Stimulated activated CD4-positive, alpha-beta T cell treated with anti-CD3 and anti-CD28 coated beads, Interleukin-12 subunit alpha, Interleukin-12 subunit beta, amount 100 ng/mL, for 48 hours (primary cell): ENCODE data around the gene SCYGR4.

Experiments
- DNase-seq, 3 donors: peaks; one replicate each; pipeline ENCODE4 v3.0.0-alpha.2; 2020; ENCODE audit warnings: low read depth in 2 of 3, low spot score in 1 of 3

Gene SCYGR4

GRCh38 chr2:227613272-227613660 lies 4.0 kb upstream of the SCYGR4 start:
- DNase-seq: no peak

- no peak for DNase-seq
Observed at GRCh38 chr2:227614246-227614645, 3.1 kb upstream of the SCYGR4 start.

GRCh38 chr2:227614740-227615139 lies 2.6 kb upstream of the SCYGR4 start, which contains the start of gene SCYGR3:
Gene SCYGR3, minus strand, starts transcription at chr2:227614840. Its CDS starts 0 bp downstream, at chr2:227614840.
- no peak for DNase-seq

GRCh38 chr2:227615181-227615580 lies 2.1 kb upstream of the SCYGR4 start:
- DNase-seq: no peak

GRCh38 chr2:227615906-227616305 lies 1.4 kb upstream of the SCYGR4 start:
- no peak for DNase-seq

- no peak for DNase-seq
Observed at GRCh38 chr2:227616631-227617030, 667 bp upstream of the SCYGR4 start.

GRCh38 chr2:227623226-227623625 lies 5.9 kb downstream of the SCYGR4 start:
- no peak for DNase-seq

- no peak for DNase-seq
Observed at GRCh38 chr2:227625420-227625819, 8.1 kb downstream of the SCYGR4 start.

GRCh38 chr2:227626580-227627151 lies 9.4 kb downstream of the SCYGR4 start:
- no peak for DNase-seq

- no peak for DNase-seq
Observed at GRCh38 chr2:227627769-227628168, 10.5 kb downstream of the SCYGR4 start.

GRCh38 chr2:227629435-227629834 lies 12.1 kb downstream of the SCYGR4 start:
- no peak for DNase-seq

GRCh38 chr2:227630322-227630721 lies 13.0 kb downstream of the SCYGR4 start:
- DNase-seq: no peak

GRCh38 chr2:227632827-227633226 lies 15.5 kb downstream of the SCYGR4 start:
- no peak for DNase-seq

GRCh38 chr2:227634201-227634600 lies 16.9 kb downstream of the SCYGR4 start:
- no peak for DNase-seq

GRCh38 chr2:227642656-227643055 lies 25.4 kb downstream of the SCYGR4 start:
- no peak for DNase-seq

GRCh38 chr2:227643990-227644551 lies 26.8 kb downstream of the SCYGR4 start:
- no peak for DNase-seq

- DNase-seq: no peak
Observed at GRCh38 chr2:227653419-227653818, 36.1 kb downstream of the SCYGR4 start.

GRCh38 chr2:227654426-227654825 lies 37.1 kb downstream of the SCYGR4 start:
- DNase-seq: no peak

GRCh38 chr2:227655454-227655853 lies 38.2 kb downstream of the SCYGR4 start:
- no peak for DNase-seq

GRCh38 chr2:227657199-227657845 lies 40.0 kb downstream of the SCYGR4 start:
- DNase-seq: no peak

GRCh38 chr2:227661025-227661649 lies 43.8 kb downstream of the SCYGR4 start:
- no peak for DNase-seq

- no peak for DNase-seq
Observed at GRCh38 chr2:227661827-227662226, 44.5 kb downstream of the SCYGR4 start.
